H1 (cell line): ENCODE data around the gene MRPL20. TPM values are rescaled to one million over a fixed set of nuclear protein-coding genes. Genes with fewer than 3 reads are reported as not detected.

Experiments
- ATF3 ChIP-seq: IDR thresholded peaks from 2 replicates; pipeline ENCODE4 v1.6.1; 2011; ENCODE audit warnings: low read depth, mild to moderate bottlenecking, low read length; ENCODE audit not compliant: insufficient read depth
- POLR2A ChIP-seq, 2 experiments: IDR thresholded peaks; 1 replicate in 1 of 2; 2 replicates in 1 of 2; pipeline ENCODE4 v1.6.1; 2011; ENCODE audit warnings: low read depth in 2 of 2, low read length in 2 of 2, mild to moderate bottlenecking in 2 of 2; ENCODE audit errors: control extremely low read depth in 1 of 2
- polyA plus RNA-seq, 7 experiments: library from polyadenylated mRNA; depleted of rRNA in 3 of 7; stranded (reverse) in 5 of 7; unstranded in 2 of 7; fragments of >200 nt in 5 of 7; fragments of 200-250 nt in 2 of 7; gene quantifications; 1 replicate in 5 of 7; 2 replicates in 1 of 7; 4 replicates in 1 of 7; pipeline versions ENCODE4 v1.2.1 to v1.2.3, GENCODE V29; 2011 to 2013; ENCODE audit warnings: missing spikeins in 2 of 7, mixed read lengths in 2 of 7
- total RNA-seq: library from RNA; stranded (reverse); fragmentation: NEBNext Ultra II Directional; extraction: Animal tissue kit (Norgen Biotek cat#: 25700); gene quantifications from 2 replicates; pipeline ENCODE4 v1.2.1, GENCODE V29; 2021

MRPL20 gene
- total and polyA plus RNA-seq, 2 of the 8 experiments (the other 6 are each of a cell fraction or from before 2014, with no cell fraction given), result 126 to 151 TPM

- TF ChIP-seq ATF3 (no peak), POLR2A (IDR thresholded peaks at IDR 0.05; ENCODE audit: control extremely low read depth in 1 of 2, low read depth in 2 of 2, low read length in 2 of 2) (no peak)
These were observed 9.1 kb downstream of the MRPL20 start (continued) for GRCh38 chr1:1397839-1398523.
